Liver (tissue), 3 donors: Measurements from ENCODE around the gene C14orf132.

Experiments used
- RAD21 ChIP-seq, 2 donors: IDR thresholded peaks; 2 replicates each; pipeline ENCODE4 v1.6.1; 2016; ENCODE audit warnings: antibody characterized with exemption in 2 of 2, mild to moderate bottlenecking in 2 of 2
- YY1 ChIP-seq: IDR thresholded peaks from 2 replicates; pipeline ENCODE4 v1.6.1; 2016; ENCODE audit warnings: antibody characterized with exemption, mild to moderate bottlenecking
- TF ChIP-seq, protein P1 (sequence below): fragments of 150-350 bp; IDR thresholded peaks from 2 replicates; pipeline ENCODE4 v1.5.1; 2017; ENCODE audit warnings: improper control_type of control experiment, low read depth, low read length; ENCODE audit not compliant: missing input control
- TF ChIP-seq, protein P2 (sequence below): IDR thresholded peaks from 2 replicates; pipeline ENCODE4 v1.6.1; 2016; ENCODE audit warnings: antibody characterized with exemption
- donor health status: healthy.
- donor health status: healthy.

DNA sequence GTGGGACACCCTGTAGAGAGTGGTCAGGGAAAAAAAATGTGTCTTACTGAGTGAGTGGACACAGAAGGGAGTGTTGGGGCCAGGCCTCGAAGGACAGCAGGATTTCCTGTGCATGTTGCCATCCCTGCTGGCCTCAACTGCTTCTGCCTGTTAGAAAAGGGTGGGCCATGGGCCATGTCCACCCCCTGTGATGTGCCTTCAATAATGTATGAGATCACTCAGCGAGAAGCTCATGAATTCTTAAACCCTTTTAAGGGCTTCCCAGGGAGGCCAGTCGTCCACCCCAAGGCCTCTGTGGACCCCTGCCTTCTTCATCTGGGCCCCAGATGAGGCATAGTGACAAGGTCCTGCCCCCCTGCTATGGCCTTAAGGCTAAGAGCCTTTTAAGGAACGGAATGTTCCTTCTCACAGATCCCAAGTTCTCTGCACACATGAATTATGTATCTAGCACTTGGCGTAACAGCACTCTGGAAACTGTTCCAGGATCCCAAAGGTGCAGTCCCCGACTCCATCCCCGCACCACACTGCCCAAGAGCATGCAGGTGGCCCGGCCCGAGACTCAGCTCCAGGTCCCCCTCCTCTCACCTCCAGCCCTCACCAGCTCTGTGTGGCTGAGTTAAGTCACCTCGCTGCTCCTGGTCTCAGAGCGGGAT lies 8.9 kb upstream of the C14orf132 start:
- TF ChIP-seq, protein P1, sequence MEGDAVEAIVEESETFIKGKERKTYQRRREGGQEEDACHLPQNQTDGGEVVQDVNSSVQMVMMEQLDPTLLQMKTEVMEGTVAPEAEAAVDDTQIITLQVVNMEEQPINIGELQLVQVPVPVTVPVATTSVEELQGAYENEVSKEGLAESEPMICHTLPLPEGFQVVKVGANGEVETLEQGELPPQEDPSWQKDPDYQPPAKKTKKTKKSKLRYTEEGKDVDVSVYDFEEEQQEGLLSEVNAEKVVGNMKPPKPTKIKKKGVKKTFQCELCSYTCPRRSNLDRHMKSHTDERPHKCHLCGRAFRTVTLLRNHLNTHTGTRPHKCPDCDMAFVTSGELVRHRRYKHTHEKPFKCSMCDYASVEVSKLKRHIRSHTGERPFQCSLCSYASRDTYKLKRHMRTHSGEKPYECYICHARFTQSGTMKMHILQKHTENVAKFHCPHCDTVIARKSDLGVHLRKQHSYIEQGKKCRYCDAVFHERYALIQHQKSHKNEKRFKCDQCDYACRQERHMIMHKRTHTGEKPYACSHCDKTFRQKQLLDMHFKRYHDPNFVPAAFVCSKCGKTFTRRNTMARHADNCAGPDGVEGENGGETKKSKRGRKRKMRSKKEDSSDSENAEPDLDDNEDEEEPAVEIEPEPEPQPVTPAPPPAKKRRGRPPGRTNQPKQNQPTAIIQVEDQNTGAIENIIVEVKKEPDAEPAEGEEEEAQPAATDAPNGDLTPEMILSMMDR = no peak
- TF ChIP-seq, protein P2, sequence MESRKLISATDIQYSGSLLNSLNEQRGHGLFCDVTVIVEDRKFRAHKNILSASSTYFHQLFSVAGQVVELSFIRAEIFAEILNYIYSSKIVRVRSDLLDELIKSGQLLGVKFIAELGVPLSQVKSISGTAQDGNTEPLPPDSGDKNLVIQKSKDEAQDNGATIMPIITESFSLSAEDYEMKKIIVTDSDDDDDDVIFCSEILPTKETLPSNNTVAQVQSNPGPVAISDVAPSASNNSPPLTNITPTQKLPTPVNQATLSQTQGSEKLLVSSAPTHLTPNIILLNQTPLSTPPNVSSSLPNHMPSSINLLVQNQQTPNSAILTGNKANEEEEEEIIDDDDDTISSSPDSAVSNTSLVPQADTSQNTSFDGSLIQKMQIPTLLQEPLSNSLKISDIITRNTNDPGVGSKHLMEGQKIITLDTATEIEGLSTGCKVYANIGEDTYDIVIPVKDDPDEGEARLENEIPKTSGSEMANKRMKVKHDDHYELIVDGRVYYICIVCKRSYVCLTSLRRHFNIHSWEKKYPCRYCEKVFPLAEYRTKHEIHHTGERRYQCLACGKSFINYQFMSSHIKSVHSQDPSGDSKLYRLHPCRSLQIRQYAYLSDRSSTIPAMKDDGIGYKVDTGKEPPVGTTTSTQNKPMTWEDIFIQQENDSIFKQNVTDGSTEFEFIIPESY = no peak
- no peak for TF ChIP-seq YY1
- no peak for TF ChIP-seq RAD21 (IDR thresholded peaks at IDR 0.05)
